K562 (cell line): ENCODE data around the gene EML1. TPM values are rescaled to one million over a fixed set of nuclear protein-coding genes. Genes with fewer than 3 reads are reported as not detected.

ENCODE experiments used
- ATAC-seq: fragments of 200-7000 bp; cut with Tn5 transposase; 3 replicates; pipeline ENCODE4 v1.9.1; 2020; ENCODE audit warnings: moderate library complexity
- BruUV-seq: library from RNA; stranded (reverse); fragments of 400-500 nt; replicated peaks from 2 replicates; lab custom pipeline; 2021; lab: Mats Ljungman, UMichigan
- CTCF ChIA-PET: fragments of 300-600 bp; formaldehyde crosslinking; extraction: SDS; loops from one replicate; lab custom pipeline; 2021; ENCODE audit warnings: low intra/inter-chr PET ratio; lab: Yijun Ruan, JAX
- POLR2A ChIA-PET: fragments of 300-600, 350-650 bp; sonication (Branson Sonifier 250); formaldehyde crosslinking; extraction: SDS; loops from one replicate; lab custom pipeline; 2021; ENCODE audit warnings: antibody characterized with exemption, inconsistent platforms; lab: Yijun Ruan, JAX
- DNase-seq, 4 experiments: peaks; one replicate each; pipeline versions ENCODE4 v3.0.0 to v3.0.0-alpha.2; 2011 to 2018; ENCODE audit warnings: low spot score in 3 of 4, mixed read lengths in 3 of 4; ENCODE audit errors: extremely low read depth in 1 of 4
- FAIRE-seq: peaks from 2 replicates; lab custom pipeline; 2011; peaks lifted over from hg19 to GRCh38; lab: Jason Lieb, UNC
- H2AFZ ChIP-seq: 2 replicates; pipeline ENCODE4 v1.6.0; 2011; ENCODE audit warnings: low read depth, low read length, control low read depth, inconsistent platforms
- H3K27ac ChIP-seq: fragments of 200-600 bp; 3 replicates; pipeline ENCODE4 v1.8.0; 2011; ENCODE audit warnings: low read depth, mild to moderate bottlenecking, control low read depth, inconsistent platforms, low read length, moderate library complexity, mixed read lengths; ENCODE audit errors: extremely low read depth
- H3K27me3 ChIP-seq, 2 experiments: fragments of 300-600 bp in 1 of 2; 2 replicates in 1 of 2; 3 replicates in 1 of 2; pipeline versions ENCODE4 v1.6.0 to v1.8.0; 2011; ENCODE audit warnings: inconsistent platforms in 2 of 2, low read length in 2 of 2, mild to moderate bottlenecking in 1 of 2, mixed read lengths in 1 of 2, moderate library complexity in 1 of 2; ENCODE audit not compliant: control insufficient read depth in 2 of 2, insufficient read depth in 2 of 2
- H3K36me3 ChIP-seq: fragments of 300-600 bp; 3 replicates; pipeline ENCODE4 v1.8.0; 2011; ENCODE audit warnings: mild to moderate bottlenecking, low read length, inconsistent platforms; ENCODE audit not compliant: control insufficient read depth, insufficient read depth
- H3K4me1 ChIP-seq, 2 experiments: fragments of 200-600 bp in 1 of 2; replicated peaks in 1 of 2; 2 replicates in 1 of 2; 3 replicates in 1 of 2; pipeline versions ENCODE4 v1.5.1 to v1.8.0; 2011; ENCODE audit warnings: inconsistent platforms in 2 of 2, low read length in 2 of 2, mild to moderate bottlenecking in 1 of 2, mixed read lengths in 1 of 2, moderate library complexity in 1 of 2; ENCODE audit not compliant: control insufficient read depth in 2 of 2, insufficient read depth in 2 of 2
- H3K4me2 ChIP-seq: 2 replicates; pipeline ENCODE4 v1.6.1; 2011; ENCODE audit warnings: low read length, control low read depth, inconsistent platforms, mixed read lengths; ENCODE audit not compliant: insufficient read depth
- H3K4me3 ChIP-seq: fragments of 200-600 bp; sonication (generic), shearing (Covaris generic); 2 replicates; pipeline ENCODE4 v1.5.1; 2016; ENCODE audit warnings: control low read depth, inconsistent platforms
- H3K79me2 ChIP-seq: fragments of 200-600 bp; 3 replicates; pipeline ENCODE4 v1.8.0; 2011; ENCODE audit warnings: low read length, inconsistent platforms; ENCODE audit not compliant: control insufficient read depth, insufficient read depth
- H3K9ac ChIP-seq, 2 experiments: 2 replicates each; pipeline versions ENCODE4 v1.6.0 to v1.6.1; 2011; ENCODE audit warnings: low read depth in 2 of 2, low read length in 2 of 2, control low read depth in 1 of 2, inconsistent platforms in 1 of 2, mild to moderate bottlenecking in 1 of 2, mixed read lengths in 1 of 2; ENCODE audit not compliant: insufficient read depth in 1 of 2
- H3K9me1 ChIP-seq: one replicate; pipeline ENCODE4 v1.6.0; 2011; ENCODE audit warnings: inconsistent platforms, mild to moderate bottlenecking, low read length, moderate library complexity; ENCODE audit not compliant: control insufficient read depth, insufficient read depth
- H3K9me3 ChIP-seq: replicated peaks from 2 replicates; pipeline ENCODE4 v1.5.1; 2011; ENCODE audit warnings: low read depth, low read length, inconsistent platforms; ENCODE audit not compliant: control insufficient read depth, insufficient read depth
- H4K20me1 ChIP-seq: replicated peaks from 2 replicates; pipeline ENCODE4 v1.6.1; 2011; ENCODE audit warnings: low read length, inconsistent platforms, mixed read lengths; ENCODE audit not compliant: control insufficient read depth, insufficient read depth
- ATF2 ChIP-seq: sonication (generic); formaldehyde crosslinking; IDR thresholded peaks from 2 replicates; pipeline ENCODE4 v1.8.1; 2022; ENCODE audit warnings: missing genetic modification reagents
- CBX5 ChIP-seq: IDR thresholded peaks from 2 replicates; pipeline ENCODE4 v1.6.1; 2014; ENCODE audit warnings: low read depth, borderline replicate concordance
- CHD1 ChIP-seq: fragments of 200-600 bp; sonication (generic); IDR thresholded peaks from one replicate; pipeline ENCODE4 v1.6.1; 2012; ENCODE audit warnings: mild to moderate bottlenecking, moderate library complexity, low read length, inconsistent platforms
- GATAD2A ChIP-seq: fragments of 450-650 bp; IDR thresholded peaks from 2 replicates; pipeline ENCODE4 v1.6.1; 2017
- MAFK ChIP-seq: IDR thresholded peaks from 2 replicates; pipeline ENCODE4 v1.6.1; 2011; ENCODE audit warnings: low read length, improper control_type of control experiment
- POU5F1 ChIP-seq: fragments of 150-350 bp; IDR thresholded peaks from 2 replicates; pipeline ENCODE4 v1.6.1; 2014; ENCODE audit warnings: borderline replicate concordance, low read length, low read depth, mild to moderate bottlenecking; ENCODE audit not compliant: partially characterized antibody
- VEZF1 ChIP-seq: fragments of 200-800 bp; sonication (Bioruptor generic); IDR thresholded peaks from 2 replicates; pipeline ENCODE4 v1.6.1; 2017; ENCODE audit warnings: missing genetic modification characterization, missing compliant biosample characterization
- YBX1 ChIP-seq: fragments of 450-650 bp; IDR thresholded peaks from 2 replicates; pipeline ENCODE4 v1.7.1; 2016; ENCODE audit warnings: mild to moderate bottlenecking
- ZKSCAN3 ChIP-seq: fragments of 250-450 bp; sonication (Bioruptor Pico); IDR thresholded peaks from 2 replicates; pipeline ENCODE4 v1.4.0; 2020
- ZNF561 ChIP-seq: fragments of 450-650 bp; formaldehyde crosslinking; conservative IDR thresholded peaks from 2 replicates; pipeline ENCODE4 v1.4.0; 2020; ENCODE audit warnings: mild to moderate bottlenecking, moderate library complexity
- ZNF586 ChIP-seq: fragments of 450-650 bp; formaldehyde crosslinking; conservative IDR thresholded peaks from 2 replicates; pipeline ENCODE4 v1.4.0; 2020; ENCODE audit warnings: mild to moderate bottlenecking, moderate library complexity
- WGBS: fragments of 100-300 bp; shearing (Covaris generic); methylation state at CpG from one replicate; pipeline ENCODE4 v1.1.6; 2016; ENCODE audit warnings: low coverage, mixed read lengths; ENCODE audit not compliant: insufficient coverage; ENCODE audit errors: missing lambda C conversion rate; 5-methylcytosine and 5-hydroxymethylcytosine counted together
- in situ Hi-C: fragments of 300-500 bp; cut with MboI; formaldehyde crosslinking; loops from 4 replicates; pipeline ENCODE4 v1.15.0; 2018; ENCODE audit warnings: inconsistent platforms, mixed read lengths
- intact Hi-C: fragments of 100-400 bp; cut with micrococcal nuclease; formaldehyde crosslinking; loops from 2 replicates; pipeline ENCODE4 v1.14.2; 2022
- polyA plus RNA-seq, 8 experiments: library from polyadenylated mRNA; depleted of rRNA in 4 of 8; stranded (reverse) in 5 of 8; unstranded in 3 of 8; fragments of >200 nt; fragmentation: Nextera tagmentation in 2 of 8; fragmentation: Illumina TruSeq in 1 of 8; extraction: Ambion mirVana in 2 of 8; extraction: Trizol in 1 of 8; gene quantifications; 2 replicates each; pipeline versions ENCODE4 v1.2.1 to v1.2.3, GENCODE V29; 2011 to 2014; ENCODE audit warnings: inconsistent platforms in 1 of 8, missing spikeins in 1 of 8
- total RNA-seq, 7 experiments: library from RNA; depleted of rRNA in 6 of 7; stranded (reverse); fragments of >200 nt in 6 of 7; fragmentation: Illumina TruSeq in 2 of 7; extraction: Trizol in 2 of 7; gene quantifications; 2 replicates each; pipeline versions ENCODE4 v1.2.1 to v1.2.3, GENCODE V29; 2011 to 2021; ENCODE audit warnings: low replicate concordance in 1 of 7
- TF ChIP-seq, protein P1 (sequence below), 3 experiments: fragments of 200-800 bp in 1 of 3; sonication (Bioruptor generic) in 1 of 3; sonication (generic) in 1 of 3; formaldehyde crosslinking in 1 of 3; IDR thresholded peaks; 2 replicates each; pipeline versions ENCODE4 v1.6.1 to v1.8.0; 2016 to 2022; ENCODE audit warnings: mild to moderate bottlenecking in 2 of 3, missing compliant biosample characterization in 2 of 3, missing genetic modification characterization in 2 of 3, missing genetic modification reagents in 1 of 3

The EML1 gene
- total and polyA plus RNA-seq, 9 of the 15 experiments (the other 6 are each of a cell fraction or from before 2014, with no cell fraction given): 0.01 to 0.35 (median 0.07) TPM; not detected in 2

DNA sequence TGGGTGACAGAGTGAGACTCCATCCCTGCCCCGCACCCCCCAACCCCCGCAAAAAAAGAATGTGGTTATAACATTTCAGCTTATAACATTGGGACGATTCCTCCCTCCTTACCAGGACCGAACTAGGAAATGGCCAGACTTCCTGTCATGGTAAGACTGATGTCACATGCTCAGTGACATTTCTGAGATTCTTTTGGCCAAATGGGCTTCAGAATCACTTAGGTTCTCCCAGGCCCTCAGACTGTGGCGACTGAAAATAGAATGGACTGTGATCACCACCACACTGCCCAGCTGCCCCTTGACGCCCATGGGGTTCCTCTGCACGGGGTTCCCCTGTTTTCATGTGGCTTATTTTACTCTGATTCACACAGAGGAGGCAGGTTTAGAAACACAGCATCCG is 157.0 kb downstream of the EML1 start:
- DNase-seq (no peak), ATAC-seq (no peak), FAIRE-seq (no peak)
- no peak overlapping the region for H2AFZ ChIP-seq
- ChIA-PET CTCF (no interaction called here), POLR2A (no interaction called here)
- no peaks in the 10 kb centered on the region for H4K20me1 ChIP-seq
- no peak overlapping the region for H3K27ac ChIP-seq
- no peak overlapping the region for H3K9ac ChIP-seq
- no peaks in the 10 kb centered on the region for H3K9me3 ChIP-seq
- no peaks in the 10 kb centered on the region for H3K79me2 ChIP-seq
- no peak overlapping the region for H3K4me3 ChIP-seq
- intact Hi-C loops: no loop called here
- no peaks in the 10 kb centered on the region for H3K9me1 ChIP-seq
- in situ Hi-C loops: no loop called here
- no peak for TF ChIP-seq ZNF586 (CRISPR knock-in tag)
- no peak for TF ChIP-seq MAFK
- peaks cover 10 to 42% of the 10 kb centered on the region in 2 experiments for H3K27me3 ChIP-seq
- WGBS: 2% methylated on average over 7 of the region's 8 CpGs
- BruUV-seq: no TSS peak
- no peak overlapping the region for H3K4me2 ChIP-seq
- peaks cover 0 to 12% of the 10 kb centered on the region in 2 experiments; a peak in 2 of 5 replicates for H3K4me1 ChIP-seq
- no peaks in the 10 kb centered on the region for H3K36me3 ChIP-seq

- no peak overlapping the region for H3K4me2 ChIP-seq
- WGBS: 0% methylated on average over 8 of the region's 8 CpGs
- no peak overlapping the region for H3K9ac ChIP-seq
- no peaks in the 10 kb centered on the region for H4K20me1 ChIP-seq
- H3K79me2 ChIP-seq: no peaks in the 10 kb centered on the region
- no peaks in the 10 kb centered on the region for H3K9me1 ChIP-seq
- intact Hi-C loops: no loop called here
- ChIA-PET CTCF (no interaction called here), POLR2A (no interaction called here)
- in situ Hi-C loops: no loop called here
- no TSS peak for BruUV-seq
- H3K4me1 ChIP-seq: peaks cover 0 to 11% of the 10 kb centered on the region in 2 experiments; a peak in 2 of 5 replicates
- no peak overlapping the region for H3K27ac ChIP-seq
- H3K27me3 ChIP-seq: peaks cover 12 to 39% of the 10 kb centered on the region in 2 experiments; a peak in 4 of 5 replicates
- DNase-seq: no peak
- ATAC-seq: no peak
- no peak for TF ChIP-seq YBX1
- TF ChIP-seq CBX5: no peak
- TF ChIP-seq CHD1: no peak
- TF ChIP-seq, protein P1, sequence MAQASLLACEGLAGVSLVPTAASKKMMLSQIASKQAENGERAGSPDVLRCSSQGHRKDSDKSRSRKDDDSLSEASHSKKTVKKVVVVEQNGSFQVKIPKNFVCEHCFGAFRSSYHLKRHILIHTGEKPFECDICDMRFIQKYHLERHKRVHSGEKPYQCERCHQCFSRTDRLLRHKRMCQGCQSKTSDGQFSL (CRISPR knock-in tag; IDR thresholded peaks at IDR 0.05): no peak
- TF ChIP-seq, protein P1 (tag; IDR thresholded peaks at IDR 0.05): no peak
- TF ChIP-seq ZNF561 (CRISPR knock-in tag): no peak
- no peak for TF ChIP-seq ATF2
- no peak for TF ChIP-seq VEZF1 (CRISPR knock-in tag)
- TF ChIP-seq ZKSCAN3 (CRISPR knock-in tag): no peak
- TF ChIP-seq GATAD2A: no peak
- TF ChIP-seq POU5F1: no peak
- H3K4me3 ChIP-seq: no peak overlapping the region
- no peaks in the 10 kb centered on the region for H3K9me3 ChIP-seq
- FAIRE-seq: no peak
- no peak overlapping the region for H2AFZ ChIP-seq
- H3K36me3 ChIP-seq: no peaks in the 10 kb centered on the region
Measured at GRCh38 chr14:99951085-99951484, 157.9 kb downstream of the EML1 start.
